Amniotic epithelial cell (primary cell): Measurements from ENCODE around the gene CHCHD1.
"Not testable (repeated sequence)": the region's sequence is repeated elsewhere in the genome, so short reads cannot be mapped to it uniquely, and the experiment has no call there.

Experiments used
- DNase-seq: peaks from one replicate; pipeline ENCODE4 v3.0.0-alpha.2; 2010; ENCODE audit warnings: low read depth

CHCHD1 gene

GRCh38 chr10:73781879-73782748 is at the start of gene CHCHD1:
Gene CHCHD1 (plus strand): TSS chr10:73782048. CDS start chr10:73782076, 28 bp downstream.
- DNase-seq: peak; percentile 79

- DNase-seq: no peak
Observed at GRCh38 chr10:73732426-73732825, 49.4 kb upstream of the CHCHD1 start.

GRCh38 chr10:73732931-73733623 is 48.8 kb upstream of the CHCHD1 start:
- DNase-seq: no peak

GRCh38 chr10:73734028-73734720 is 47.7 kb upstream of the CHCHD1 start:
- DNase-seq: no peak

GRCh38 chr10:73734796-73735305 is 47.0 kb upstream of the CHCHD1 start:
- no peak for DNase-seq

- not testable (repeated sequence) for DNase-seq
Observed at GRCh38 chr10:73740501-73741254, 41.2 kb upstream of the CHCHD1 start.

GRCh38 chr10:73742454-73742734 is 39.5 kb upstream of the CHCHD1 start:
- no peak for DNase-seq

GRCh38 chr10:73743327-73743904 is 38.4 kb upstream of the CHCHD1 start:
- no peak for DNase-seq

- peak; percentile 93 for DNase-seq
Observed at GRCh38 chr10:73743905-73744663, 37.8 kb upstream of the CHCHD1 start, which contains the start of gene SEC24C. Gene SEC24C (plus strand): TSS chr10:73744372. CDS start chr10:73746833, 2,461 bp downstream.

GRCh38 chr10:73744664-73744975 is 37.2 kb upstream of the CHCHD1 start:
- peak; percentile 62 for DNase-seq

GRCh38 chr10:73746721-73747120 is 35.1 kb upstream of the CHCHD1 start:
- no peak for DNase-seq

- DNase-seq: no peak
Observed at GRCh38 chr10:73750819-73751218, 31.0 kb upstream of the CHCHD1 start.

GRCh38 chr10:73756183-73756582 is 25.7 kb upstream of the CHCHD1 start:
- DNase-seq: no peak

- DNase-seq: no peak
Observed at GRCh38 chr10:73758704-73759511, 22.9 kb upstream of the CHCHD1 start.

- DNase-seq: no peak
Observed at GRCh38 chr10:73759512-73760115, 22.2 kb upstream of the CHCHD1 start.

GRCh38 chr10:73761781-73762180 is 20.1 kb upstream of the CHCHD1 start:
- DNase-seq: no peak

- DNase-seq: peak; percentile 51
Observed at GRCh38 chr10:73762915-73763314, 18.9 kb upstream of the CHCHD1 start.

GRCh38 chr10:73763343-73763742 is 18.5 kb upstream of the CHCHD1 start:
- no peak for DNase-seq

GRCh38 chr10:73765066-73765465 is 16.8 kb upstream of the CHCHD1 start:
- no peak for DNase-seq

GRCh38 chr10:73768881-73769280 is 13.0 kb upstream of the CHCHD1 start:
- no peak for DNase-seq
